Measurements from ENCODE around the gene DCLK1. TPM values are rescaled to one million over a fixed set of nuclear protein-coding genes. Genes with fewer than 3 reads are reported as not detected.

Gene DCLK1
- total RNA-seq, 5 donors from 2014 or later (not counting 1 experiment from before 2014, with no cell fraction given): 0.03 to 0.09 TPM; not detected in 3

DNA sequence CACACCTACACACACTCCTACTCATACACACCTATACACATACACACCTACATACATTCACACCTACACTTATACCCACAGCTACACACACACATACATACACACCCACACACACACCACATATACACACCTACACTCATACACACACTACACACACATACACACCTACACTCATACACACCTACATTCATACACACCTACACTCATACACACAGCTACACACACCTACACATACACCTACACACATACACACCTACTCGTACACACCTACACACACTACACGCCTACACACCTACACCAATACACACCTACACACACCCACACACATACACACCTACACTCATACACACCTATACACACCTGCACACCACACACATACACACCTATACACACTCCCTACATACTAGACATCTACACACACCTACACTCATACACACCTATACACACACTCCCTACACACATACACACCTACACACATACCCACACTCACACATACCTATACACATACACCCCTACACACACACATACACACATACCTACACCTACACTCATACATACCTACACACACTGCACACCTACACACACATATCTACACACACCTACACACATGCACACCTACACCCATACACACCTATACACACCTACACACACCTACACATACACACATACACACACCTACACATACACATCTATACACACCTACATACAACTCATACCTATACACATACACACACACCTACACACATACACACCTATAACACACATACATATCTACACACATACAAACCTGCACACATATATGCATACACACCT lies 369.5 kb downstream of the DCLK1 start:
- no peaks in the 10 kb centered on the region for H3K4me1 ChIP-seq (ENCODE audit: control insufficient read depth in 1 of 2, extremely low read depth in 1 of 2, insufficient read depth in 2 of 2, low read length in 2 of 2)
- H3K9me3 ChIP-seq: no peaks in the 10 kb centered on the region
- WGBS (ENCODE audit: insufficient coverage): 91% methylated on average over 2 of the region's 2 CpGs
- DNase-seq: no peak
- Mint-ChIP-seq H3K4me1 (no peaks in the 10 kb centered on the region), H3K27me3 (peaks cover 0 to 8% of the 10 kb centered on the region in 2 donors), H3K4me3 (no peak overlapping the region), H3K27ac (no peak overlapping the region), H3K9me3 (peaks cover 0 to 13% (median 5%) of the 10 kb centered on the region in 3 donors), H3K36me3 (no peaks in the 10 kb centered on the region)
- ChIA-PET POLR2A (no interaction called here), CTCF (no interaction called here)
- no peaks in the 10 kb centered on the region for H3K27me3 ChIP-seq (replicated peaks in 1 of 2; ENCODE audit: control insufficient read depth in 2 of 2, extremely low read depth in 1 of 2, insufficient read depth in 2 of 2, low read length in 1 of 2)
- no peak for ATAC-seq (replicated peaks in 1 of 4)
- H3K27ac ChIP-seq (ENCODE audit: low read length): no peak overlapping the region
- H3K4me3 ChIP-seq (ENCODE audit: control insufficient read depth in 1 of 2, extremely low read depth in 1 of 2, low read length in 1 of 2): no peak overlapping the region
- no peaks in the 10 kb centered on the region for H3K36me3 ChIP-seq (ENCODE audit: control insufficient read depth in 2 of 2, extremely low read depth in 1 of 2, insufficient read depth in 1 of 2, low read length in 1 of 2)

DNA sequence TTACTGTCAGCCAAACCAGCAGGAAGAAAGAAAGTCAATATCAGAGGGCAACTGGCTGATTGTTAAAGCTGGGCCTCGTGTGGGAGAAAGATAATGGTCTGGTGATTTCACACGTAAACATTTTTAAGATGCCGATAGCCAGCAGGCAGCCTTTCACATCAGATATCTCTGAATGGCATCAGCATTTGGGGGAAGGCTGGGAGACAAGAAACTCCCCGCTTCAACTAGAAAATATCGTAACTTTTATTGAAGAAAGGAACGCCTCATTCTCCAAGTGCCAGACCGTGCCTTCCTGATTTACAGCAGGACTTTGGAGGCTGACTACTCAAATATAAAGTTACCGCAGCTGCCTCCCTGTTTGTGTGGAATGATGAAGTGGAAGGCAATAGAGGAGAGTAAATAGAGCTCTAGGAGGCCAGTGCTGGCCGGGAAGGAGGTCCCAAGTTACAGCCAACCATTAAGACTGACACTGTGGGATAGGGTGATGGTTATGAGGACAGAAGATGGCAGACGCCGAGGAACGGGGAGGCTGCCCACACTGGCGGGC lies 370.4 kb downstream of the DCLK1 start:
- no peaks in the 10 kb centered on the region for H3K9me3 ChIP-seq
- no peak for DNase-seq
- no peak overlapping the region for H3K27ac ChIP-seq (ENCODE audit: low read length)
- no peaks in the 10 kb centered on the region for H3K36me3 ChIP-seq (ENCODE audit: control insufficient read depth in 2 of 2, extremely low read depth in 1 of 2, insufficient read depth in 1 of 2, low read length in 1 of 2)
- WGBS (ENCODE audit: insufficient coverage): 78% methylated on average over 8 of the region's 13 CpGs
- ATAC-seq (replicated peaks in 1 of 4): no peak
- Mint-ChIP-seq H3K9me3 (peaks cover 0 to 14% (median 5%) of the 10 kb centered on the region in 3 donors), H3K27me3 (peaks cover 0 to 9% of the 10 kb centered on the region in 2 donors), H3K4me3 (no peak overlapping the region), H3K27ac (no peak overlapping the region), H3K4me1 (no peaks in the 10 kb centered on the region), H3K36me3 (no peaks in the 10 kb centered on the region)
- ChIA-PET POLR2A (no interaction called here), CTCF (no interaction called here)
- H3K4me3 ChIP-seq (ENCODE audit: control insufficient read depth in 1 of 2, extremely low read depth in 1 of 2, low read length in 1 of 2): no peak overlapping the region
- no peaks in the 10 kb centered on the region for H3K27me3 ChIP-seq (replicated peaks in 1 of 2; ENCODE audit: control insufficient read depth in 2 of 2, extremely low read depth in 1 of 2, insufficient read depth in 2 of 2, low read length in 1 of 2)
- H3K4me1 ChIP-seq (ENCODE audit: control insufficient read depth in 1 of 2, extremely low read depth in 1 of 2, insufficient read depth in 2 of 2, low read length in 2 of 2): no peaks in the 10 kb centered on the region

GRCh38 chr13:35747594-35747993 lies 383.6 kb downstream of the DCLK1 start:
- H3K4me3 Mint-ChIP-seq: no peak overlapping the region
- H3K27ac Mint-ChIP-seq: no peak overlapping the region
- ChIA-PET POLR2A (no interaction called here), CTCF (no interaction called here)
- DNase-seq (no peak), ATAC-seq (replicated peaks in 1 of 4) (no peak)
- no peaks in the 10 kb centered on the region for H3K4me1 Mint-ChIP-seq
- Histone ChIP-seq H3K27me3 (replicated peaks in 1 of 2; ENCODE audit: control insufficient read depth in 2 of 2, extremely low read depth in 1 of 2, insufficient read depth in 2 of 2, low read length in 1 of 2) (no peaks in the 10 kb centered on the region), H3K9me3 (no peaks in the 10 kb centered on the region), H3K27ac (ENCODE audit: low read length) (no peak overlapping the region), H3K4me1 (ENCODE audit: control insufficient read depth in 1 of 2, extremely low read depth in 1 of 2, insufficient read depth in 2 of 2, low read length in 2 of 2) (no peaks in the 10 kb centered on the region), H3K4me3 (ENCODE audit: control insufficient read depth in 1 of 2, extremely low read depth in 1 of 2, low read length in 1 of 2) (no peak overlapping the region), H3K36me3 (ENCODE audit: control insufficient read depth in 2 of 2, extremely low read depth in 1 of 2, insufficient read depth in 1 of 2, low read length in 1 of 2) (no peaks in the 10 kb centered on the region)
- no peaks in the 10 kb centered on the region for H3K36me3 Mint-ChIP-seq
- WGBS (ENCODE audit: insufficient coverage): no CpG with 5 or more reads among the region's 2 CpGs
- H3K27me3 Mint-ChIP-seq: peaks cover 0 to 3% of the 10 kb centered on the region in 2 donors
- peaks cover 16 to 30% (median 28%) of the 10 kb centered on the region in 3 donors for H3K9me3 Mint-ChIP-seq

DNA sequence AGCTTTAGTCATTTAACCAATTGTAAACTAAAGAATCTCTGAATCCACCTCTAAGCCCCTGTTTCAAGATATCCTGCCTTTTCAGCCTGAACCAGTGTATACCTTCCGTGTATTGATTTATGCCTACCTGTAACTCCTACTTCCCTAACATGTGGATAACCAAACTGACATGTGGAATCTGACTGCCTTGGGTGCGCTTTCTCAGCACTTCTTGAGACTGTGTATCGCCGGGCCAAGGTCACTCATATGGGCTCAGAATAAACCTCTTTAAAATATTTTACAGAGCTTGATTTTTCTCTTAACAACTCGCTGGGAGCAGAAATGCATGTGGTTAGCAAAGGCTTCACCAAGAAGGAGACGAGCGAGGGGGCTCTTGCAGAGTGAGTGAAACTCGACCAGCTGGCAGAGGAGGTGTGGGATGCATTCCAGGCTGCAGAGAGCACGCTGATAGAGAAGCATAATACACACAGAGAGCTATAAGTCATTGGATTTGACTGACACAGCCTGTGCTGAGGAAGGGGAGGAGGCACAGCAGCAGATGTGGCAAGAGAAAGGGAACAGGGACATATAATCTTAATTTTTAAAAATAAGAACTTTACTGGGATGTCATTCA lies 386.5 kb downstream of the DCLK1 start:
- Mint-ChIP-seq H3K27me3 (peaks cover 0 to 10% of the 10 kb centered on the region in 2 donors), H3K36me3 (no peaks in the 10 kb centered on the region), H3K4me1 (no peaks in the 10 kb centered on the region), H3K9me3 (peaks cover 5 to 27% (median 25%) of the 10 kb centered on the region in 3 donors), H3K27ac (no peak overlapping the region), H3K4me3 (no peak overlapping the region)
- ChIA-PET POLR2A (no interaction called here), CTCF (no interaction called here)
- Histone ChIP-seq H3K27ac (ENCODE audit: low read length) (no peak overlapping the region), H3K4me1 (ENCODE audit: control insufficient read depth in 1 of 2, extremely low read depth in 1 of 2, insufficient read depth in 2 of 2, low read length in 2 of 2) (no peaks in the 10 kb centered on the region), H3K4me3 (ENCODE audit: control insufficient read depth in 1 of 2, extremely low read depth in 1 of 2, low read length in 1 of 2) (no peak overlapping the region), H3K9me3 (no peaks in the 10 kb centered on the region), H3K27me3 (replicated peaks in 1 of 2; ENCODE audit: control insufficient read depth in 2 of 2, extremely low read depth in 1 of 2, insufficient read depth in 2 of 2, low read length in 1 of 2) (no peaks in the 10 kb centered on the region), H3K36me3 (ENCODE audit: control insufficient read depth in 2 of 2, extremely low read depth in 1 of 2, insufficient read depth in 1 of 2, low read length in 1 of 2) (no peaks in the 10 kb centered on the region)
- 88% methylated on average over 1 of the region's 9 CpGs for WGBS (ENCODE audit: insufficient coverage)
- DNase-seq (no peak), ATAC-seq (replicated peaks in 1 of 4) (no peak)

- H3K4me1 ChIP-seq (ENCODE audit: control insufficient read depth in 1 of 2, extremely low read depth in 1 of 2, insufficient read depth in 2 of 2, low read length in 2 of 2): no peaks in the 10 kb centered on the region
- POLR2A ChIA-PET: no interaction called here
- no peak overlapping the region for H3K4me3 ChIP-seq (ENCODE audit: control insufficient read depth in 1 of 2, extremely low read depth in 1 of 2, low read length in 1 of 2)
- ATAC-seq (replicated peaks in 1 of 4): no peak
- H3K36me3 ChIP-seq (ENCODE audit: control insufficient read depth in 2 of 2, extremely low read depth in 1 of 2, insufficient read depth in 1 of 2, low read length in 1 of 2): no peaks in the 10 kb centered on the region
- no peak overlapping the region for H3K27ac ChIP-seq (ENCODE audit: low read length)
- CTCF ChIA-PET: no interaction called here
- no peaks in the 10 kb centered on the region for H3K27me3 ChIP-seq (replicated peaks in 1 of 2; ENCODE audit: control insufficient read depth in 2 of 2, extremely low read depth in 1 of 2, insufficient read depth in 2 of 2, low read length in 1 of 2)
- no peaks in the 10 kb centered on the region for H3K9me3 ChIP-seq
- H3K4me1 Mint-ChIP-seq: no peaks in the 10 kb centered on the region
- peaks cover 2 to 24% (median 23%) of the 10 kb centered on the region in 3 donors for H3K9me3 Mint-ChIP-seq
- H3K27ac Mint-ChIP-seq: no peak overlapping the region
- no peaks in the 10 kb centered on the region for H3K36me3 Mint-ChIP-seq
- WGBS (ENCODE audit: insufficient coverage): no CpG with 5 or more reads among the region's 2 CpGs
- no peak for DNase-seq
- peaks cover 0 to 10% of the 10 kb centered on the region in 2 donors for H3K27me3 Mint-ChIP-seq
- H3K4me3 Mint-ChIP-seq: no peak overlapping the region
Observed at GRCh38 chr13:35744144-35744543, 387.0 kb downstream of the DCLK1 start.

DNA sequence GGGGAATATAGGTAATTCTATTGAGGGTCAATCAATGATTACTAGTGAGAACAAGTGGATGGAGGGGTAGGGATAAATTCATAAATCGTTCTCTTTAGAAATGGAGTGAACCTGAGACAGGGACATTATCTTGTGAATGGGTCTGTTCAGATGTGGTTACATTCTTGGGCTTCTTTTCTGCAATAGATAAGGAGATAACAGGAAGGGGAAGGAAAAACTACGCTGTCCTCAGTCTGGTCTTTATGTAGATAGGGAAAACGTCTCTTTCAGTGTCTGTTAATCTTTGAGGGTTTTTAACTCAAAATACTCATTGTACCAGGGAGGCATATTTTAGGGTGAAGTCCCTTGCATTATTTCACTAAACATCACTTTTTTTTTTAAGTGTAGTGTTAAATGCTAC lies 388.0 kb downstream of the DCLK1 start:
- no peaks in the 10 kb centered on the region for H3K4me1 ChIP-seq (ENCODE audit: control insufficient read depth in 1 of 2, extremely low read depth in 1 of 2, insufficient read depth in 2 of 2, low read length in 2 of 2)
- no peak overlapping the region for H3K27ac Mint-ChIP-seq
- peaks cover 0 to 19% (median 19%) of the 10 kb centered on the region in 3 donors for H3K9me3 Mint-ChIP-seq
- ATAC-seq (replicated peaks in 1 of 4) (no peak), DNase-seq (no peak)
- H3K4me3 ChIP-seq (ENCODE audit: control insufficient read depth in 1 of 2, extremely low read depth in 1 of 2, low read length in 1 of 2): no peak overlapping the region
- H3K27me3 ChIP-seq (replicated peaks in 1 of 2; ENCODE audit: control insufficient read depth in 2 of 2, extremely low read depth in 1 of 2, insufficient read depth in 2 of 2, low read length in 1 of 2): no peaks in the 10 kb centered on the region
- H3K27ac ChIP-seq (ENCODE audit: low read length): no peak overlapping the region
- H3K36me3 Mint-ChIP-seq: no peaks in the 10 kb centered on the region
- H3K27me3 Mint-ChIP-seq: peaks cover 0 to 10% of the 10 kb centered on the region in 2 donors
- H3K4me3 Mint-ChIP-seq: no peak overlapping the region
- H3K36me3 ChIP-seq (ENCODE audit: control insufficient read depth in 2 of 2, extremely low read depth in 1 of 2, insufficient read depth in 1 of 2, low read length in 1 of 2): no peaks in the 10 kb centered on the region
- ChIA-PET POLR2A (no interaction called here), CTCF (no interaction called here)
- WGBS (ENCODE audit: insufficient coverage): 56% methylated on average over 1 of the region's 3 CpGs
- H3K9me3 ChIP-seq: no peaks in the 10 kb centered on the region
- H3K4me1 Mint-ChIP-seq: no peaks in the 10 kb centered on the region
